ENCODE measurements around the gene PRAMEF18. TPM values are rescaled to one million over a fixed set of nuclear protein-coding genes. Genes with fewer than 3 reads are reported as not detected.
"Not testable (repeated sequence)": the region's sequence is repeated elsewhere in the genome, so short reads cannot be mapped to it uniquely, and the experiment has no call there.

PRAMEF18 gene
- not detected in 2 replicates for total RNA-seq (2014; rRNA removed; shearing (Covaris generic))

- DNase-seq (ENCODE audit: low spot score), result not testable (repeated sequence)
Measured at GRCh38 chr1:13225675-13226204, at the start of gene PRAMEF18. TSS of gene PRAMEF18 (minus strand) at chr1:13226154. CDS start at chr1:13226106, 48 bp downstream.

- not testable (repeated sequence) for DNase-seq (ENCODE audit: low spot score)
Measured at GRCh38 chr1:13265124-13265523, 39.2 kb upstream of the PRAMEF18 start.

GRCh38 chr1:13253898-13254297, 27.9 kb upstream of the PRAMEF18 start, which contains the start of gene PRAMEF5:
TSS of gene PRAMEF5 (plus strand) at chr1:13254198. CDS start at chr1:13259269, 5,071 bp downstream.
- not testable (repeated sequence) for DNase-seq (ENCODE audit: low spot score)

- not testable (repeated sequence) for DNase-seq (ENCODE audit: low spot score)
Measured at GRCh38 chr1:13247122-13247521, 21.2 kb upstream of the PRAMEF18 start.

- not testable (repeated sequence) for DNase-seq (ENCODE audit: low spot score)
Measured at GRCh38 chr1:13246554-13246871, 20.6 kb upstream of the PRAMEF18 start.

GRCh38 chr1:13245841-13246553, 20.0 kb upstream of the PRAMEF18 start:
- DNase-seq (ENCODE audit: low spot score), result not testable (repeated sequence)

- DNase-seq (ENCODE audit: low spot score), result not testable (repeated sequence)
Measured at GRCh38 chr1:13243536-13244263, 17.7 kb upstream of the PRAMEF18 start.

- DNase-seq (ENCODE audit: low spot score), result not testable (repeated sequence)
Measured at GRCh38 chr1:13239633-13240032, 13.7 kb upstream of the PRAMEF18 start.

- not testable (repeated sequence) for DNase-seq (ENCODE audit: low spot score)
Measured at GRCh38 chr1:13237572-13237971, 11.6 kb upstream of the PRAMEF18 start.

GRCh38 chr1:13234057-13234456, 8.1 kb upstream of the PRAMEF18 start:
- not testable (repeated sequence) for DNase-seq (ENCODE audit: low spot score)

- DNase-seq (ENCODE audit: low spot score), result not testable (repeated sequence)
Measured at GRCh38 chr1:13232056-13232455, 6.1 kb upstream of the PRAMEF18 start.

GRCh38 chr1:13231061-13231750, 5.3 kb upstream of the PRAMEF18 start:
- DNase-seq (ENCODE audit: low spot score), result not testable (repeated sequence)

GRCh38 chr1:13230601-13231000, 4.6 kb upstream of the PRAMEF18 start:
- not testable (repeated sequence) for DNase-seq (ENCODE audit: low spot score)

GRCh38 chr1:13230096-13230495, 4.1 kb upstream of the PRAMEF18 start:
- DNase-seq (ENCODE audit: low spot score), result not testable (repeated sequence)

- DNase-seq (ENCODE audit: low spot score), result peak; percentile 37
Measured at GRCh38 chr1:13228343-13228781, 2.4 kb upstream of the PRAMEF18 start.

- DNase-seq (ENCODE audit: low spot score), result not testable (repeated sequence)
Measured at GRCh38 chr1:13227271-13228055, 1.5 kb upstream of the PRAMEF18 start.

GRCh38 chr1:13224480-13225060, 1.4 kb downstream of the PRAMEF18 start:
- DNase-seq (ENCODE audit: low spot score), result no peak

GRCh38 chr1:13222788-13223187, 3.2 kb downstream of the PRAMEF18 start:
- not testable (repeated sequence) for DNase-seq (ENCODE audit: low spot score)

GRCh38 chr1:13219203-13219602, 6.8 kb downstream of the PRAMEF18 start:
- DNase-seq (ENCODE audit: low spot score), result not testable (repeated sequence)

- DNase-seq (ENCODE audit: low spot score), result not testable (repeated sequence)
Measured at GRCh38 chr1:13216619-13217018, 9.3 kb downstream of the PRAMEF18 start.

- DNase-seq (ENCODE audit: low spot score), result not testable (repeated sequence)
Measured at GRCh38 chr1:13208712-13209111, 17.2 kb downstream of the PRAMEF18 start.

Measured in H4 (cell line).